HG02588 (cell line): ENCODE data around the gene DNASE1L1.

Experiments used
- ATAC-seq: cut with Tn5 transposase; IDR thresholded peaks from one replicate; pipeline ENCODE4 v1.9.1; 2021; ENCODE audit warnings: mild to moderate bottlenecking, moderate library complexity; ENCODE audit not compliant: unreplicated experiment

The DNASE1L1 gene

DNA sequence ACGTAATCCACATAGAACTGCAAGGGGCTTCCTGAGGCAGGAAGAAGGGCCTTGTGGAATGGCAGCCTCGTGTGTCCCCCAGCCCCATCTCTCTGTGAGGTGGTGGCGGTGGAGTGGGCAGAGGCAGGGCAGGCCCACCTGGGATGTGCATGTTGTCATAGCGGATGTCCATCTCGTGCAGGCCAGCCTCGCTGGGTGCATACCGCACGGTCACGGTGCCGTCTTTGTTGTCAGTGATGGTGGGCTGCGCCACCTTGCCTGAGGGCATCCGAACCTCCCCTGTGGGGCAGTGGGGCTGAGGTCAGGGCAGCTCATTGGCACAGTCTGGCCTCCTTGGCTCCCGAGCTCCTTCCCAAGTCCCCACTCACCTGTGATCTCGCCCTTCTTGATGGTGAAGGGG is 55.0 kb downstream of the DNASE1L1 start:
- no peak for ATAC-seq

DNA sequence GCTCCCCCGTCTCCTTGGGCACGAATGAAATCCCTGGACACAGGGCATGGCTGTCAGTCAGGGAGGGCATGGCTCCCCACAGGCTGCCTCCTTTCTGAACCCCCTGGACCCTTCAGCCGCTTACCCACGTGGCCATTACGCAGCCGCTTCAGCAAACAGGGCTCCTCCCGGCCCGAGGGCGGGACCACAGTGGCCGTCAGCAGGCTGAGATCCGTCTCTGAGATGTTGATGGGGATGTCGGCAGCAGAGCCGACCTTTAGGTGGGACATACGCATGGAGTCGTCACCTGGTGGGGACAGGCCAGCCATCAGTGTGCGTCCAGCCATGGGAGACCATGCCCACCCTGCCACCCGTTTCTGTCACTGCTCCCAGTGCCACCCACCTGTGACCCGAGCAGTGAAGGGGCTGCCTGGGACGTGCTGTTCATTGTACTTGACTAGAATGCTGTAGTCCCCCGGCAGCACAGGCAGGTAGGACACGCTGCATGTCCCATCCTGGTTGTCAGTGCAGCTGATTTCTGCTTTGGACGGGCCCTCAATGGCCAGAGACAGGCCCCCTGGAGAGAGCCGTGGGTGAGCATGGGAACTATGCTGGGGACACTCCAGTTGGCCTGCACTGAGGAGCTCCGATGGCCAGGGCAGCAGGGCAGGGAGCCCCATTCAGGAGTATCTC is 55.7 kb downstream of the DNASE1L1 start:
- ATAC-seq, result no peak

DNA sequence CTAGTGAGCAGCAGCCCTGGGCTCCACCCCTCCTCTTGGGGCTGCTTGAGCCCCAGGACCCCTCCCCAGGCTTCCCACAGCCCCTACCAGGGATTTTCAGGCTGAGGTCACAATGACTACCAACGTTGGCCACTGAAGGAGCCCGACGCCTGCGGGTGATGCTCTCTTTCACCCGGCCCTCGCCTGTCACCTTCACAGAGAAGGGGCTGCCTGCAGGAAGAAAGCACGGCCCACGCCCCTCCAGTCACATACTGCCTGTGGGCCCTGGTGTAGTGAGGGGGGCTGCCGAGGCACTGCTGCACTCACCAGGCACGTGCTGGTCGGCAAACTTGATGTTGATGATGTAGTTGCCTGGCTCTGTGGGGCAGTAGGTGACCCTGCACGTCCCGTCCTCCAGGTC is 56.6 kb downstream of the DNASE1L1 start:
- no peak for ATAC-seq

DNA sequence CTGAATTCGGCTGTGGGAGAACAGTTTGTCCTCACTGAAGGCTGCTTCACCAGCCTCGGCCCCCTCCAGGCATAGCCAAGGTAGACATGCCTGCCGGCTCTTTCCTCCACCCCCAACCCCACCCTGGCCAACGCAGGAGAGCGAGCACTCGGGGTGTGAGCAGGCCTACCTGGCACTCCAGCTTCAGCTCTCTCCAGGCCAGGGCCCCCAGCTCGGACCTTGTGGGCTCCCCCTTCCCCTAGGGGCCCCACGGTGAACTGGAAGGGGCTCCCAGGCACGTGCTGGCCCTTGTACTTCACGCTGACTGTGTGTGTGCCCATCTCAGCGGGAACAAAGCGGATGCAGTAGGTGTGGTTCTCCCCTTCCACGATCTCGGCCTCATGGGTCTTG is 57.0 kb downstream of the DNASE1L1 start:
- no peak for ATAC-seq
